ENCODE data around the gene PXMP4.

DNA sequence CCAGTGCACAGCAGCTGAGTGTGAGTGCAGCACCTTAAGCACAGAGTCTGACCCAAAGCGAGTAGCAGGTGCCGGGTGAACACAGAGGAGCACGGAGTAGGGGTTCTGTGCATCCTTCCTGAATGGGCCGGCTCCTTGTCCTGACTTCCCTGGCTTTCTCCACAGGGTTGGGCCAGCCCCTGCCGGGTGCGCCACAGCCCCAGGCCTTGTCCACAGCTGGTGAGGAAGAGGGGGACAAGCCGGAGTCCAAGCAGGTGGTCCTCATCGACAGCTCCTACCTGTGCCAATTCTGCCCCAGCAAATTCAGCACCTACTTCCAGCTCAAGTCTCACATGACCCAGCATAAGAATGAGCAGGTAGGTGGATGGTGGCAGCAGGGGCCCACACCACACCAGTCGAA lies 46.6 kb upstream of the PXMP4 start:
- no peak for TF ChIP-seq EP300 (IDR thresholded peaks at IDR 0.05; ENCODE audit: borderline replicate concordance)
- TF ChIP-seq TEAD4 (IDR thresholded peaks at IDR 0.05): no peak
- no peak for TF ChIP-seq FOXM1 (IDR thresholded peaks at IDR 0.05; ENCODE audit: borderline replicate concordance, low read depth)
- no peak for TF ChIP-seq RAD21 (IDR thresholded peaks at IDR 0.05; ENCODE audit: low read depth)
- TF ChIP-seq, protein P1, sequence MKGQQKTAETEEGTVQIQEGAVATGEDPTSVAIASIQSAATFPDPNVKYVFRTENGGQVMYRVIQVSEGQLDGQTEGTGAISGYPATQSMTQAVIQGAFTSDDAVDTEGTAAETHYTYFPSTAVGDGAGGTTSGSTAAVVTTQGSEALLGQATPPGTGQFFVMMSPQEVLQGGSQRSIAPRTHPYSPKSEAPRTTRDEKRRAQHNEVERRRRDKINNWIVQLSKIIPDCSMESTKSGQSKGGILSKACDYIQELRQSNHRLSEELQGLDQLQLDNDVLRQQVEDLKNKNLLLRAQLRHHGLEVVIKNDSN (IDR thresholded peaks at IDR 0.05): no peak
- no peak for TF ChIP-seq YY1 (IDR thresholded peaks at IDR 0.05; ENCODE audit: low read depth)
